ENCODE measurements around the gene PIK3CG.

- TF ChIP-seq CTCF (IDR thresholded peaks at IDR 0.05) (no peak), EZH2 (IDR thresholded peaks at IDR 0.05; ENCODE audit: borderline replicate concordance, insufficient read depth, low read depth, low read length, poor library complexity, severe bottlenecking) (no peak)
These were observed 5.4 kb downstream of the PIK3CG start for GRCh38 chr7:106870528-106870927.

Data from B cell (primary cell).